HG03045 (cell line): ENCODE results near the gene PANK2.
"Not testable (repeated sequence)": the region's sequence is repeated elsewhere in the genome, so short reads cannot be mapped to it uniquely, and the experiment has no call there.

ENCODE experiments used
- ATAC-seq: cut with Tn5 transposase; IDR thresholded peaks from one replicate; pipeline ENCODE4 v1.9.1; 2021; ENCODE audit warnings: mild to moderate bottlenecking, moderate library complexity; ENCODE audit not compliant: unreplicated experiment

Gene PANK2

DNA sequence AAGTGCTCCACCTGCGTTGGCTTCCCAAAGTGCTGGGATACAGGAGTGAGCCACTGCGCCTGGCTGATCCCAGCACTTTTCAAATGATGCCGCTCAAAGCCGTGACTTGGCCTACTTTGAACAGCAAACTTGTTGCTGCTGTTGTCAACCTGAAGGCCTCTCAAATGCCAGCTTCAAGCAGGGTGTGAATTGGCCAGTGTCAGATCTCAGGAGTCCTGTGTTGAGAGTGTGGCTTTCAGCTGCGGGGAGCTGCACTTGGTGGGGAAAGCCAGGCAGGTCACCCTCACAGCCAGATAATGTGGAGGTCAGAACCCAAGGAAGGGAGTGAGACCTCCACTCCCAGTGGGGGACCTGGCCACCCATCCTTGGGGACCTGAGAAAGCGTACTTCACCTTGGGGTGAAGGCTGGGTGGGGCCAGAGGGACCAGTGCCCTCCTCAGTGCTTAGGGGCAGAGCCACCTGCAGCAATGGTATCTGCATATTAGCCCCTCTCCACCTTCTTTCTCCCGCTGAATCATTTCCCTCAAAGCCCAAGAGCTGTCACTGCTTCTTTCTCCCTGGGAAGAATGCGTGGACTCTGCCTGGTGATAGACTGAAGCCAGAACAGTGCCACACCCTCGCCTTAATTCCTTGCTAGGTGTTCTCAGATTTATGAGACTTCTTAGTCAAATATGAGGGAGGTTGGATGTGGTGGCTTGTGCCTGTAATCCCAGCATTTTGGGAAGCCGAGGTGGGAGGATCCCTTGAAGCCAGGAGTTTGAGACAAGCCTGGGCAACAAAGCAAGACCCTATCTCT, 19.1 kb upstream of the PANK2 start:
- ATAC-seq: no peak

DNA sequence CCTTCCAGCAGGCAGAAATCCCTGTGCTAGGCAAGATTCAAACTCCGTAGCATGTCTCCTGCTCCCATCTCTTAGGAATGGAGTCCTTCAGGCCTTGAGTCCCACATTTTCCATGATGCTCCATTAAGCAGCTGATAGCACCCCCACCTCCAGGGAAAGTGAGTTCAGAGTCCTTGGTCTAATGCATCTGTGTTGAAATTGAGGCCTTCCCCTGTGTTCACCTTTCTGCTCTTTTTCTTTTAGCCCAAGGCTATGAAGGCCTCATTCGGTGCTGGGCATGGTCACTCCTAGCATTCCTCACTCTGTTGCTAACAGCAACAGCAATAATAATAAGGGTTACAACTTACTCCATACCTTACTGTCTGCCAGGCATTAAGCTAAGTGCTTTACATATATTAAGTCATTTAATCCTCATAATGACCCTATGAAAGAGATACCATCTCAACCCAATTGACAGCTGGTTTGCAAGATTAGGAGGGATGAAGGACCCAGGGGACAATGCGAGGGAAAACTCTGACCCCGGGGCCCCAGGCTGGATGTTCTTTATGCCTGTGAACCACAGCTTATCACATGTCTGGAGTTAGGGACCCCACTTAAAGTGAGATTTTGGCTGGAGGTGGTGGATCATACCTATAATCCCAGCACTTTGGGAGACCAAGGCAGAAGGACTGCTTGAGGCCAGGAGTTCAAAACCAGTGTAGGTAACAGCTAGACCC, 17.5 kb upstream of the PANK2 start:
- ATAC-seq: no peak

DNA sequence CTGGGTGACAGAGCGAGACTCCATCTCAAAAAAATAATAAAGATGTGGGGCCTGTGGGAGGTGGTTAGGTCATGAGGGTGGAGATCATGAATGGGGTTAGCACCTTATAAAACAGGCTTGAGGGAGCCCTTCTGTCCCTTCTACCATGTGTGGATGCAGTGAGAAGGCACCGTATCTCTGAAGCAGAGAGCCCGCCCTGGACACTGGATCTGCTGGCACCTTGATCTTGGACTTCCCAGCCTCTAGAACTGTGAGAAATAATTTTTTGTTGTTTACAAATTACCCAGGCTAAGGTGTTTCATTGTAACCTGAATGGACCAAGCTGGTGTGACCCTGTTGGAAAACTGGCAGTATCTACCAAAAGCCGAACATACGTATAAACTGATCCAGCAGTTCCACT, 15.7 kb upstream of the PANK2 start:
- ATAC-seq: no peak

DNA sequence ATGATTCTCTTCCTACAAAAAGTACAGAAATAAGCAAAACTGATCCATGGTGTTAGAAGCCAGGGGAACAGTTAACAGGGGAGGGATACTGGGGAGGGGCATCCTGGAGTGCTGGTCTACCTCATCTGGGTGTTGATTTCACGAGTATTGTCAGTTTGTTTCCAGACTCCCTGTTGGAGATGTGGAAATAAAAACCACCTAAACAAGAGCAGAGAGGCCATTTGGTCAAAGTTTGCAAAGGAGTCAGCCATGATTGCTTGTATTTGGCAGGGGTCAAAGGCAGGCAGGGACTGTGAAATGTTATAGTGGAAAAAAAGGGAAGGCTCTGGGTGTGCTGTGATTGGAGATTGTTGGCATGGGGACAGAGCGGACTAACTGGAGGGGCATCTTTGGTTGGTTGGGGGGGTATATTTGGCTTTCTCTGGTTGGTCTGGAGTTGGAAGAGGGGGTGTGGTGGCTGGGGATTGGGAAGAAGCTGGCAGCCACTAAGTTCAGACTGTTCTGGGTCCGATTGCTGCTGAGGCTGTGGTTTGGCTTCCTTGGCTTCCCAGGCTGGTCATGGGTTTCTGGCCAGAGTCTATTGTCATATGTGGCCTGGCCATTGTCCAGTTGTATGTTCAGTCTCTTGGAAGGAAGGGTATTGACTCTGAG, 14.9 kb upstream of the PANK2 start:
- no peak for ATAC-seq

DNA sequence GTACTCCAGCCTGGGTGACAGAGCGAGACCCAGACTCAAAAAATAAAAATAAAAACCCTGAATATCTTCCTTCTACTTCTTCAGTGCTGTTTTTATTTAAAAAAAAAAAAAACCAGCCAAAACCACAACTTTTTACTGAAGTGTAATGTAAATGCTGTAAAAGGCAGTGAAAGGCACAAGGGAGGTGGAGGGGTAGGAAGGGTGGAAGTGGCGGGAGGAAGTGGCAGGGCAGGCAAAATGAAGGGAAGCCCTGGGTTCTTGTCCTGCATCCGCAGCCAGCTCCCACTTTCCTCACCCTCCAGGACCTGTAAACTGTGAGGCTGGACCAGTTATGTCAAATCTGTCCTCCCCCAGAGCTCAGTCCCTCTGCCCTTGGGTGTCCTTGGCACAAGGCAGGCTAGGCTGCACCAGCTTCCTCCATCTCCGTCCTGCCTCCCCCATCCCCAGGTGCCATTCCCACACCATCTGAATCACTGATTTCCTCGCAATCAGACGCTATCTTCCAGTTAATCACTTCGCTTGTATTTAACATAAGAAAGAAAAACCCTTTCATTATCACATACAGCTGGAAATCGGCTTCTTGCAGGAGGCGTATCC, 13.7 kb upstream of the PANK2 start:
- no peak for ATAC-seq

DNA sequence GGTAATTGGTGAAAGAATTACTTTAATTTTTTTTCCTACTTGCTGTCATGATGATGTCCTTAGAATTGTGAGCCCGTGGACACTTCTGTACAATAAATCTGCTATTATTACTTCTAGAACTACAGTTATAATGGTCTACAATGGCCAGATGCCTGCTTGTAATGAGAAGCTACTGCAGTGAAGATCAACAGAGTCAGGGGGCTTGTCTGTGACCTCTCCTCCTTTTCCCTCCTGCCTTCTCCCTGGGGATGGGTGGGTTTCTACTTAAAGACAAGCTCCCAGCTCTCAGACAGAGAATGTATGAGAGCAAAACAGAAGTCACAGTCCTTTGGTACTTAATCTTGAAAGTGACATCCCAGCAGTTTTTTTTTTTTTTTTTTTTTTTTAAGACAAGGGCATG, 13.2 kb upstream of the PANK2 start:
- no peak for ATAC-seq

DNA sequence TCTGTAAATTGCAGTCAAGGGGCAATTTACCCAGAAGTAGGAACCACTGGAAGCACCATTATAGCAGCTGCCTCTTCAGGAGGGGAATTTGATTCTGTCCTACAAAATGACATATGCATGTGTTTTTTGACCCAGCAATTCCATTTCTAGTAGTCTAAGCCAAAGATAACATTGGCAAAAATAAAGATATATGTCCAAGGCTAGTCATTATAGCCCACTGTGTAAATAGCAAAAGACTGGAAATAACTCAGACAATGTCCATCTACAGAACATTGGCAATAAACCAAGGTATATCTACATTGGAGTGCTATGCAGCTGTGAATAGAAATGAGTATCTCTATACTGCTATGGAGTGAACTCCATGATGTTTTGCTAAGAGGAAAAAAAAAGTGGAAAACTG, 12.5 kb upstream of the PANK2 start:
- ATAC-seq: no peak

DNA sequence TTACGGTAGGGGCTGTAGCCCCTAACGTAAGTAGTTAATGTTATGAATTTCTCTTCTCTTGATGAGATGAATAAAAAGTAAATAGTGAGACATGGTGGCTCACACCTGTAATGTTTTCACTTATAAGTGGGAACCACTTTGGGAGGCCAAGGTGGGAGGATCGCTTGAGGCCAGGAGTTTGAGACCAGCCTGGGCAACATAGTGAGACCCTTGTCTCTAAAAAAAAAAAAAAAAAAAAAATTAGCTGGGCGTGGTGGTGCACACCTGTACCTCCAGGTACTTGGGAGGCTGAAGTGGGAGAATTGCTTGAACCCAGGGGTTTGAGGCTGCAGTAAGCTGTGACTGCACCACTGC, 10.3 kb upstream of the PANK2 start:
- ATAC-seq: not testable (repeated sequence)

DNA sequence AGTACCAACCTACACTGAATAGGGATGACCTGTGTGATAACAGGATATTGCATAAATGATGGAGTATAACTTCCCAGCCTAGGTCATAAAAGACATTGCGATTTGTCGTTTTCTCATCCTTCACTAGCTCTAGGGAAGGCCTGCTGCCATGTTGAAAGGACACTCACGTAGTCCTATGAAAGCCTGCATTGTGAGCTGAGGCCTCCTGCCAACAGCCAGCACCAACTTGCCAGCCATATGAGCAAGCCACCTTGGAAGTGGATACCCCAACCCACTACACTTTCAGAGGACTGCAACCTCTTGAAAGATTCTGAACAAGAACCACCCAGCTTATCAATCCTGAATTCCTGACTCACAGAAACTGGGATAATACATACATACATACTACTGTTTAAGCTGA, 3.5 kb upstream of the PANK2 start:
- ATAC-seq: no peak

DNA sequence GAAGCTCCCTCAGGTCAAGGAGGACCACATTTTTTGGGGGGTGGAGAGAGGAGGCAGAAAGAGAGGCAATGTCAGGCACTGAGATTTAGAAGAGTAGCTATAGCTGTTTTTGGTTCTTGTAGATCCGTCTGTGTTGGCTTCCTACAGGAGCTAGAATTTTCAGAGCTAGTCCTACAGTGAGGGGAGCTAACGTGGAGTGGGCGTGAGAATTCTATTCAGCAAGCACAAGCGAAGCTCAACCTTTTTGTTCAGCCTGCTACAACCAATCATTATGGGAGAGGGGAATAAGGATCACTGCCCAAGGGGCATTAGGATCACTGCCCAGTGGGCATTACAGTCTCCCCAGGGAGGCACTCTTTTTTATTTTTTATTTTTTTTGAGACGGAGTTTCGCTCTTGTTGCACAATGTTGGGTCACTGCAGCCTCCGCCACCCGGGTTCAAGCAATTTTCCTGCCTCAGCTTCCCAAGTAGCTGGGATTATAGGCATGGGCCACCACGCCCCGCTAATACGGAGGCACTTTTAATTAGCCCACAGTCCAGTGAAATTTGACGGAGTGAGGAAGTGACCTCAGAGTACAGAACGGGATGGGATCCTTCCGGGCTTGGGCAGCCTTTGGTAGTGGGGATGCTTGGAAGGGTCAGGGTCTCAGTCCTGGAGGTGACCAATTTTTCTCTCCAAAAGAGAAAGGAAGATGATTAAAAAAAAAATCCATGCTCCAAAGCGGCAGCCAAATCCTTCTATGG, 1.1 kb upstream of the PANK2 start:
- ATAC-seq: no peak

DNA sequence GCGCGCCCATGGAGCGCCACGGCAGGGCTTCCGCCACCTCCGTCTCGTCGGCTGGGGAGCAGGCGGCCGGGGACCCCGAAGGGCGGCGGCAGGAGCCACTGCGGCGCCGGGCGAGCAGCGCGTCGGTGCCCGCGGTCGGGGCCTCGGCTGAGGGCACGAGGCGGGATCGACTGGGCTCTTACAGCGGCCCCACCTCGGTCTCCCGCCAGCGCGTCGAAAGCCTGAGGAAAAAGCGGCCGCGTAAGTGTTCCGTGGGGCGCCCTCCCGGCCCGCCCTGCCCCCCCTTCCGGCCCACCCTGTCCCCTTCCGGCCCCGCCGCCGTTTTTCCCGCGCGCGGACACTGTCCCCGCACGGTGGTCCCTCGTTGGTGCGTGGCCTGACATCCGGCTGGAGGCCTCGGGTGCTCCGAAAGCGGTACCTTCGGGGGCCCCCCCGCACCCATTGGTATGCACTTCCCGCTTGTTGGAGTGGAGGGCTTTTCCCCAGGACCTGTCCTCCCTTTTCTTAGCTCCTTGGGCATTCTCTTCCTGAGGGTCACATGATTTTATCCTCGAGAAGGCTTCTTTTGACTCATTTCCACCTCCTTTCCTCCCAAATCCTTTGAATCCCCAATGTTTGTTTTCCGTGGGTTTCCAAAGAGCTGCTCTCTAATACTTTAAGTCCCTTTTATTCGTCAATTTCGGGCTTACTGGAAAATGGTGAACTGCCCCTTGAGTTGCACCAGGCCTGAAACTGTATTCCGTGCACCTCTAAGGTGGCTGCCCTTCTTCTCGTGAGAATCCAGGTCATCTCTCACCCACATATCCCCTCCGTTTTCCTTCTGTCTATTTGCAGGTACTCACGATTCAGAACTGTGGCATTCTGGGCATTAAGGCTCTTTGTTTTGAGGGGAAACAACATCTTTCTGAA, 556 bp downstream of the PANK2 start:
- ATAC-seq: peak; percentile 29

DNA sequence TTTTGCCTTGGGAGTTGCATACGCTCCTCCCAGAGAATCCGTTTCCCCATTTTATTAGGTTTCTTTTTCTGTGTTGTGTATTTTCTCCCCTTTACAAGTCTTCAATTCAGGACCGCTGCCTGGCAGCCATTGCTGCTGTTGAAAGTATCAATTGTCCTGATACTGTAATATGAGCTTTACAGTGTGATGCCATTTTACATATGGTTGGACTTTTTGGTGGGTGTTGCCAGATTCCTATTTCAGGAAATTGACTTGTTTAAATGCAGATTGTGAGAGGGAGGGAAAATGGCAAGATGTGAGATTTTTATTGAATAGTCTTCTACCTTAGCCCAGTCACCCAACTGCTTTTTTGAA, 1.2 kb downstream of the PANK2 start:
- ATAC-seq: no peak

DNA sequence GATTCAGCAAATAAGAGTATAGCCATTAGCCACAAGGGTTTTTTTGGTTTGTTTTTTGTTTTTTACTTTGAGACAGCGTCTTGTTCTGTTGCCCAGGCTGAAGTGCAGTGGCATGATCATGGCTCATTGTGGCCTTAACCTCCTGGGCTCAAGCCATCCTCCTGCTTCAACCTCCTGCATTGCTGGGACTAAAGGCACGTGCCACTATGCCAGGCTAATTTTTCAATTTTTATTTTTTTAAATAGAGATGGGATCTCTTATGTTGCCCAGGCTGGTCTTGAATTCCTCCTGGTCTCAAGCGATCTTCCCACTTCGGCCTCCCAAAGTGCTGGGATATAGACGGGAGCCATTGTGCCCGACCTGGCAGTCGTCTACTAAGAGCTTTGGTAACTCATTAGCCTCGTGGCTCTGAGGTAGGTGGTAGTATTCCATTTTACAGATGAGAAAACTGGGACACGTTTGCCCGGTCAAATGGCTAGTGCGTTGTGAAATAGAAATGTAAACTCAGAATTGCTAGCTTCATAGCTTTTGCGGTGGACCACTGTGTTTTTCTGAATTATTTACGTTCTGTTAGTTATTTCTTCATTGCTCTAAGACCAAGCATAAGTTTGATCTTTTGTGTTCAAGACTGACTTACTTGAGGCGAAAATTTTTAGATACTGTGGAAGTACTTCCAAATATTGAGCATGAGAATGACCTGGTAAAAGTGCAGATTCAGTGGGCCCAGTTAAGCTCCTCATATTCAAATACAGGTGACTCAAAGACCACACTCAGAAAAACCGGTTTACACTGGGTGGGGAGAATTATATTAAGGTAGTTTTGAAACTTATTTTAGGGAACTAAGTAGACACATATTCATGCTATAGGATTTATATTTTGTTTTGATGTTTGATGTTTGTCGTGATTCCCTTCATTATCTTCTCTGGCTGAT, 2.1 kb downstream of the PANK2 start:
- ATAC-seq: no peak

DNA sequence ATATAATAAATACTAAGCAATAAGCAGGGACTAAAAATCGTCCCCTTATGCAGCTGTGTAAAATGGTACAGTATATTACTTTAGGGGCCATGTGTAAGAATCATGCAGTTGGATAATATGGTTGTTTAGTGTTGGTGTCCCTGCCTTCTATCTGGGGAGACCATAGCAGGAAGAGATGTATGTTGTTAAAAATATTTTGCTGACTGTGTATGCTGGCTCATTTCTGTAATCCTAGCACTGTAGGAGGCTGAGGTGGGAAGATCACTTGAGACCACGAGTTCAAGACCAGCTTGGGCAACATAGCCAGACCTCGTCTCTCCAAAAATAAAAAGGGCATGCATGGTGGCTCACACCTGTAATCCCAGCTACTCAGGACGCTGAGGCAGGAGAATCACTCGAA, 5.6 kb downstream of the PANK2 start:
- ATAC-seq: no peak

DNA sequence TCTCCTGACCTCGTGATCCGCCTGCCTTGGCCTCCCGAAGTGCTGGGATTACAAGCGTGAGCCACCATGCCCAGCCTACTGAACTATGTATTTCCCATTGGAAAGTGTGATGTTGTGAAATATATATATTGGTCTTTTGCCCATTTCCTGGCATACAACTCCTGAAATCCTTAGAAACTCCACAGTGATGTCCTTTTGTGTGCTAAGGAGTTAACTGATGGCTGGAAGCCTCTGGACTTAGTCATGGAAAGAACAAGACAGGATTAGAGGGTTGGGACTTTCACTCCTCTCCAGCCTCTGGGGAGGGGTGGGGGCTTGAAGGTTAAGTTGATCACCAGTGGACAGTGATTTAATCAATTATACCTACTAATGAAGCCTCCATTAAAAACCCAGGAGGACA, 7.1 kb downstream of the PANK2 start:
- no peak for ATAC-seq

DNA sequence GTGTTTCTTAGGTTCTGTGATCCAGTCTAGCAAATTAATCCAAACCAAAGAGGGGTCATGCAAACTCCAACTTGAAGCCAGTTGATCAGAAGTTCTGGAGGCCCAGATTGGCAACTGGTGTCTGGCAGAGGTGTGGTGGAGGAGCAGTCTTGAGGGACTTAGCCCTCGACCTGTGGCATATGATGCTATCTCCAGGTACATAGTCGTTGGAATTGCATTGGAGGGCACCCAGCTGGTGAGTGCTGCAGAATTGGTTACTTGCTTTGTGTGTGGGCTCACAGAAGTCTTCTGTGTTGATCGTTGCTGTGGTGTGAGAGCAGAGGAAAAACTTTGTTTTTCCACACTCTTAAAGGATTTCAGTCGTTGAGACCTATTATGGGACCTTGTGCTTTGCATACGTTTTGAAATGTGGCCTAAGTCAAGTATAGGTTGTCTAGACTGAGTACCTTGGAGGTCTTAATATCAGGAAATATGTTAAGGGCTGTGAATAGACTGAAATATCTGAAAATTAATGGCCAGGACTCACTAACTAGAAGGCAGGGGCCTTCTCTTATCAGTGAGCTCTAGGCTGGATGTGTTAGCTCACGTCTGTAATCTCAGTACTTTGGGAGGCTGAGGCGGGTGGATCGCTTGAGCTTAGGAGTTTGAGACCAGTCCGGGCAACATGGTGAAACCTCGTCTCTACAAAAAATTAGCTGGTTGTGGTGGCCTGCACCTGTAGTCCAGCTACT, 7.8 kb downstream of the PANK2 start:
- ATAC-seq: no peak

DNA sequence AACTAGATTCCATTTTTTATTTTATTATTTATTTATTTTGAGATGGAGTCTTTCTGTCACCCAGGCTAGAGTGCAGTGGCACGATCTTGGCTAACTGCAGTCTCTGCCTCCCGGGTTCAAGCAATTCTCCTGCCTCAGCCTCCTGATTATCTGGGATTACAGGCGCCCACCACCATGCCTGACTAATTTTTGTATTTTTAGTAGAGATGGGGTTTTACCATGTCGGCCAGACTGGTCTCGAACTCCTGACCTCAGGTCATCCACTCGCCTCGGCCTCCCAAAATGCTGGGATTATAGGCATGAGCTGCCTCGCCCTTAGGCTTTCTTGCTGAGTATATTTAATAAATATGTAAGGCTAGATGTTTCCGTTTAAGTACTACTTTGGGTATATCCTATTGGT, 9.0 kb downstream of the PANK2 start:
- not testable (repeated sequence) for ATAC-seq

DNA sequence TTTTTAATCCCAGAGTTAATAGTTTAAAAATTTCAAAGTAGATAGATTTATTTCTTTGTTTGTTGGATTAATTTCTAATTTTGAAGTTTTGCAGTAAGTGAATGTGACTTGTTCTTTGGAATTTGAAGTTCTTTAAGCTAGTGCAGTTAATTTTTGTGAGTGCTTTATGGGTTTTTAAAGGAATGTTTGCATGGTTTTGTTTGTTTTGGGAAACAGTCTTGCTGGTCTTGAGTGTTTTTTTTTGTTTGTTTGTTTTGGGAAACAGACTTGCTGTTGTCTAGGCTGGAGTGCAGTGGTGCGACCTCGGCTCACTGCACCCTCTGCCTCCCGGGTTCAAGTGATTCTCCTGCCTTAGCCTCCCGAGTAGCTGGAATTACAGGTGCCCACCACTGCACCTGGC, 9.5 kb downstream of the PANK2 start:
- no peak for ATAC-seq
